Activated naive CD8-positive, alpha-beta T cell (primary cell): ENCODE measurements around the gene CDH13.

Experiments used
- H3K27ac Mint-ChIP-seq: one replicate; pipeline ENCODE4 v1.8.0; 2021; ENCODE audit warnings: mixed read lengths
- H3K27me3 Mint-ChIP-seq: one replicate; pipeline ENCODE4 v1.8.0; 2021; ENCODE audit warnings: mixed read lengths
- H3K36me3 Mint-ChIP-seq: one replicate; pipeline ENCODE4 v1.8.0; 2021; ENCODE audit warnings: mixed read lengths
- H3K4me1 Mint-ChIP-seq: one replicate; pipeline ENCODE4 v1.8.0; 2021; ENCODE audit warnings: low read depth, mixed read lengths
- H3K4me3 Mint-ChIP-seq: one replicate; pipeline ENCODE4 v1.8.0; 2021; ENCODE audit warnings: mild to moderate bottlenecking, mixed read lengths
- H3K9me3 Mint-ChIP-seq: one replicate; pipeline ENCODE4 v1.8.0; 2021; ENCODE audit warnings: low read depth, mixed read lengths

The CDH13 gene

DNA sequence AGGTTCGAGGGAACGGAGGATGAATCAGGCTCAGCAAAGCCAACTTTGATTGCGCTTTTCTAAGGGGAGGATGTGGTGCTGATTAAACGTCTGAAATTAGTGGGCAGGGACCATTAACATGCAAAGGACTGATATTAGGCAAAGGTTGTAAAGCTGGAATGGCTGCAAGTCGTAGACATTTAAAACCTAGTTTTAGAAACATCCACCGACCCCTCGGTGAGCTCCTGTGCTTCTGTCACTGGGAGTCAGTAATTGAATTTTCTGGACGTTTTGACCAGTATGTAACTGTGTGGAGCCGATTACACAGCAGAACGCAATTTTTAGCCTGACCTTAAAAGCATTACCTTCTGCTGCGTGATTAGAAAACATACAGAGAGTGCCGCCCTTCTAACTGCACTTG, 960.4 kb downstream of the CDH13 start:
- peaks cover 1% of the 10 kb centered on the region for H3K27me3 Mint-ChIP-seq

DNA sequence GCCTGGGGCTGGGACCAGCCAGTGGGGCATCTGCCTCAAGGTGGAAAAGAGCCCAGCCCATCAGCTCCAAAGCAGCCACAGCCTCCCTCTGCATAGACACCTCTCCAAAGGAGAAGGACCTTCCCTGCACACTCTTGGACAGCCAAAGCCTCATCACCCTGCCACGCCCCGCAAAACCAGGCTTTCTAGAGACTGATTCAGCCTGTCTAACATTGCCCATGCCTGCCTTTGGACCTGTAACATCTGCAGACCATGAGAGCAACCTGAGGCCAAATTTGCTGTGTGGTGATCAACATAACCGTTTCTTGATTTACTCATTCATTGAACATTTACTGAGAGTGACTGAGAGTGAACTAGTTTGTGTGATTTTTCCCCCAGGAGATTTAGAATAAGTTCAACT, 961.3 kb downstream of the CDH13 start:
- Mint-ChIP-seq H3K4me1 (no peaks in the 10 kb centered on the region), H3K36me3 (no peaks in the 10 kb centered on the region), H3K9me3 (no peaks in the 10 kb centered on the region), H3K4me3 (no peak overlapping the region), H3K27ac (no peak overlapping the region), H3K27me3 (peaks cover 1% of the 10 kb centered on the region)

More for the DNA sequence above, 960.4 kb downstream of the CDH13 start:
- H3K4me3 Mint-ChIP-seq, result no peak overlapping the region
- no peaks in the 10 kb centered on the region for H3K4me1 Mint-ChIP-seq
- no peaks in the 10 kb centered on the region for H3K9me3 Mint-ChIP-seq
- no peaks in the 10 kb centered on the region for H3K36me3 Mint-ChIP-seq
- H3K27ac Mint-ChIP-seq, result no peak overlapping the region

DNA sequence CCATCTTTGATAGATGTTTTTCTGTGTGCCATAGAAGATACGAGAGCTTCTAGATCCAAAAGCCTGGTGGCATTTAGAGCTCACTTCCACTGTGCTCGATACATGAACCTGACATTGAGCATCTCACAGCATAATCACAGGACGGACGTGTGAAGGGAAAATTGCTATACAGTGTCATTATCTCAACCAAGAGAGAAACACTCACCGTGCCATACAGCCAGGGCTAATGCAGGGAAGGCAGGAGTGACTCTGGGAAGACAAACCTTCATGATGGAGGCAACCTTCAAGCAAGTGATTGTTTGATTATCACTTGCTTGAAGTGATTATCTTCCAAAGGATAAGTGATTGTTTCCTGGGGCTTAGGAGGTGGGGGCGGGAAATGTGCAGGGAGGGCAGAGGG, 962.8 kb downstream of the CDH13 start:
- no peaks in the 10 kb centered on the region for H3K4me1 Mint-ChIP-seq
- no peaks in the 10 kb centered on the region for H3K36me3 Mint-ChIP-seq
- H3K9me3 Mint-ChIP-seq, result no peaks in the 10 kb centered on the region
- no peak overlapping the region for H3K4me3 Mint-ChIP-seq
- no peak overlapping the region for H3K27ac Mint-ChIP-seq
- H3K27me3 Mint-ChIP-seq, result peaks cover 1% of the 10 kb centered on the region

DNA sequence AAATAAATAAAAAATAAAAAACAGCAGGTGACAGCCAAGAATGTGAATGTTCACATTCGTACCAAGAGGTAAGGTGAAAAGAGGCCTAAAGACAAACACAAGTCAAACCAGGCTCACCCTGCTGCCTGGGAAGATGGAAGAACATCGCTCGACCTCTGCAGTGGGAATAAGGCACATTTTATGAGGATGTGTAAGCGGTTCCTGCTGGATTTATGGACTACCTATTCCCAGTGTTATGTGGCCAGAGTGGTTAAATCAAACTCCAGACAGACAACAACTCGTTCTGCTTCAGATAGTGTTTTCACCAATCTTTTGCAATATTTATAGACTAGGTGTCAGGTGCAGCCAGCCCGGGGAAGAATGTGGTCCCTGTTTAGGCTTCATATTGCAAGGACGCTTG, 966.0 kb downstream of the CDH13 start:
- Mint-ChIP-seq H3K27ac (no peak overlapping the region), H3K9me3 (no peaks in the 10 kb centered on the region), H3K4me3 (no peak overlapping the region), H3K27me3 (peaks cover 1% of the 10 kb centered on the region), H3K36me3 (no peaks in the 10 kb centered on the region), H3K4me1 (no peaks in the 10 kb centered on the region)

DNA sequence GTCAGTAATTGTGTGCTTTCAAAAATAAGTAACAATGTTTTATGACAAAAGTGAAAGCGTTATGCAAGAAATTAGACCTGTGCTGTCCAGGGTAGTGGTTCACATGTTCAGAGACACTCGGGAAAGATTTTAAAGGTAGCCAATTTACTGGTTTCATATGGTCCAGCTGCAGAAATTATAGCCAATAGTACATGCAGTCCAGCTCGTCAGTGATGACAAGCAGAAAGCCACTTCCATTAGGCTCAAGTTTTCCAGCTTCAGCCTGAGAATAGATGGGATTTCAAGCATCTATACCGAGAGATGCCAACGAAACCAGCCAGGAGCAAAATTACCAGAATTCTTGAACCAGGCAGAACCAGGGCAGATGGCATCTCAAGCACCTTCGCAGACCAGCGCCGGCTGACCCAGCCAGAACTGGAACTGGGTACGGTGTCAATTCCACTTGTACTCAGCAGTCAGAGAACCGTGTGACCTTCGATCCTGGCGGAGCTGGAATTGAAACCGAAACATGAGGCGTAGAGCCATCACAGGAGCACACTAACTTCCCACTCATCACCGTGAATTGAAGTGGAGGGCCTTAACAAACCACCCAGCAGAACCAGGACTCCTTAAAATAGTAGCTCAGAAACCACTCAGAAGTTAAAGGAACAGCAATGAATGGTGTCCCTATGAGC, 973.2 kb downstream of the CDH13 start:
- no peak overlapping the region for H3K4me3 Mint-ChIP-seq
- H3K9me3 Mint-ChIP-seq, result no peaks in the 10 kb centered on the region
- no peaks in the 10 kb centered on the region for H3K36me3 Mint-ChIP-seq

DNA sequence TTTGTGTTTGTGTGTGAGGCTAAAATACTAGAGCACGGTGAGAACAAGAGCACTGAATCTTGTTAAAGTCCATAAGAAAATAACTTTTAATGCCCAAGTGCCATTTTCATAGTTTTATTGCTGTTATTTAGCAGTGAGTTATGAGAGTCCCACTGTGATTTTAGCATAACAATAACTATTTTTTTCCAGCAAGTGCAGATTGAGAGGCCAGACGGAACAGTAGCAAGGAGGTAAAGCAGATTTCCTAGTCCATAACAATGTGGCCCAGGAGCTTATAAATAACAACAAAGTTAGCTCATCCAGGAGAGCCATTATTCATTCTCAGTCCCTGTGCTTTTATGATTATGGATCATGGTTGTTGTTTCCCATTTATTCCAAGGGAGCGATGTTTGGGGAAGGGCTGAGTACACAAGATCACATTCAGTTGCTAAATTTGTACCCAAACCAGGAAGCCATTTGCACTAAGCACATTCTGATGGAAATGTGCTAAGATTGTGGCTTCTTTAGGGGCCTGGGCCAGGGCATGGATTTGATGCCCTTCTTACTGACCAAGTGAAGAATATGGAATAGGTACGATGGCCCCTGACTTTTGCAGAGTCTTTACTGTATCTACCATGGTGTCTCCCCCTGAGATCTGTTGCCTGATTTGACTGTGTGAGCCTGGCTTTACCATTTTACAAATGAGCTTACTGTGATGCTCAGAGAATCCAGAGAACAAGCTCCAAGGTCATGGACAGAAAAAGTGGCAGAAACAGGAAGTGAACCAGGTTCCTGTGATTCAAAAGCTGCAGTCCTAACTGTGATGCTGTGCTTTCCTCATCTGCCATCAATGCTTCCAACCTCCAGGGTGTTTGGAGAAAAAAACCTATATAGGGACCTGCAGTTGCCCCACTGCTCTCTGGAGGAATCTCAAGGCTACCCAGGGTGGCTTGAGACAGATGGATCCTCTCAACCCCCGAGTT, 976.3 kb downstream of the CDH13 start:
- Mint-ChIP-seq H3K36me3 (no peaks in the 10 kb centered on the region), H3K4me1 (no peaks in the 10 kb centered on the region), H3K9me3 (no peaks in the 10 kb centered on the region), H3K27me3 (peaks cover 4% of the 10 kb centered on the region), H3K4me3 (no peak overlapping the region), H3K27ac (no peak overlapping the region)

More for the DNA sequence above, 973.2 kb downstream of the CDH13 start:
- no peak overlapping the region for H3K27ac Mint-ChIP-seq
- H3K27me3 Mint-ChIP-seq, result peaks cover 4% of the 10 kb centered on the region
- no peaks in the 10 kb centered on the region for H3K4me1 Mint-ChIP-seq

DNA sequence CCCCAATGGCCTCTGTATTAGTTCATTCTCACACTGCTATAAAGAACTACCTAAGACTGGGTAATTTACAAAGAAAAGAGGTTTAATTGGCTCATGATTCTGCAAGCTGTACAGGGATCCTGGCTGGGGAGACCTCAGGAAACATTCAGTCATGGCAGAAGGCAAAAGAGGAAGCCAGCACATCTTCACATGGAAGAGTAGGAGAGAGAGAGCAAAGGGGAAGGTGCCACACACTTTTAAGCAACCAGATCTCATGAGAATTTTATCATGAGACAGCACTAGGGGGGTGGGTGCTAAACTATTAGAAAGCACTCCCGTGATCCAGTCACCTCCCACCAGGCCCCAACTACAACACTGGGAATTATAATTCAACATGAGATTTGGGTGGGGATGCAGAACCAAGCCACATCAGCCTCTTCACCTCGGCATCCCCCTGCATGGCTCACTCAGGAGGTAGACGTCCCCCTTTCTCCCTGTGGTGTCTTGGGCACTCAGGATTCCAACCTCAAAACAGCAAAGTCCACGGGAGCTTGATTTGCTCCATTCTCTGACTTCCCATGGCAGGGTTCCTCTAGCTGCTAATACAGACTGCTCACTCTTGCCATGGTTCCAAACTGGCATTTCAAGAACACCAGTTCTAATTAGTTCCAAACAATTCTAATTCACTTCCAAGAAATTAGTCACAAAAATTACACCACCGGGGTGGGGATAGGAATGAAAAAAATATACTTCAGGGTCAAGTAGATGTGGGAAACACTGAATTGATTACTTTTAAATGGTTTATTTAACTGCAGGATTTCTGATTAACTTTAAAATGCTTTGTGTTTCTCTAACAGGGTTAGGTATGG, 977.2 kb downstream of the CDH13 start:
- no peaks in the 10 kb centered on the region for H3K9me3 Mint-ChIP-seq
- no peaks in the 10 kb centered on the region for H3K36me3 Mint-ChIP-seq
- H3K4me3 Mint-ChIP-seq, result no peak overlapping the region
- peaks cover 4% of the 10 kb centered on the region for H3K27me3 Mint-ChIP-seq
- H3K27ac Mint-ChIP-seq, result no peak overlapping the region
- H3K4me1 Mint-ChIP-seq, result no peaks in the 10 kb centered on the region

DNA sequence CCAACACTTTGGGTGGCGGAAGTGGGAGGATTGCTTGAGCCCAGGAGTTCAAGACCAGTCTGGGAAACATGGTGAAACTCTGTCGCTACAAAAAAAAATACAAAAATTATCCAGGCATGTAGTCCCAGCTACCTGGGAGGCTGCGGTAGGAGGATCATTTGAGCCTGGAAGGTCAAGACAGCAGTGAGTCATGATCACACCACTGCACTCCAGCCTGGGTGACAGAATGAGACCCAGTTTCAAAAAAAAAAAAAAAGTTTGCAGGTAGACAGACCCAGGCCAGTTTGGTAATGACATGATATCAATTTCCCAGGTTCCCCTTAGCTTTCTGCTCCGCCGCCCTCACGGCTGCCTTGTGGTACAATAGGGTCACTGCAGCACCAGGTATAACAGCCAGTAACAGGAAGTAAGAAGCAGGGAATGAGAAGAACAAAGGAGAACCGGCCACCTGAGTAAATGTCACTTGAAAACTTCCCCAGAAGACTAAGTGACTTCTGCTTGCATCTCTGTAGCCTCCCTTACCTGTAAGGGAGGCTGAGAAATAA, 979.8 kb downstream of the CDH13 start:
- Mint-ChIP-seq H3K9me3 (peaks cover 7% of the 10 kb centered on the region), H3K27ac (no peak overlapping the region), H3K27me3 (peaks cover 2% of the 10 kb centered on the region), H3K4me1 (no peaks in the 10 kb centered on the region), H3K4me3 (no peak overlapping the region), H3K36me3 (no peaks in the 10 kb centered on the region)

DNA sequence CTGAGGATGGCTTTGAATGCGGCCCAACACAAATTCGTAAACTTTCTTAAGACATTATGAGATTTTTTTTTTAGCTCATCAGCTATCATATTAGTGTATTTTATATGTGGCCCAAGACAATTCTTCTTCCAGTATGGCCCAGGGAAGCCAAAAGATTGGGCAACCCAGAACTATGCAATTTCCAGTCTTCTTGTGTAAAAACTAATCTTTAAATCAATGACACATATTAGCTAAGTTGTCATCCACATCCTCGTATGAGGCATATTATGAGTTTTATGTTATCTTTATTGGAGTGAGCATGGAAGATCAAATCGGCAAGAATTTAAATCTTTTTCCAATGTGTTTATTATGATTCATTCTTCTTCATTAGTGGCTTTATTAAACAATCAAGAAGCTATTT, 982.4 kb downstream of the CDH13 start:
- no peaks in the 10 kb centered on the region for H3K27me3 Mint-ChIP-seq
- H3K36me3 Mint-ChIP-seq, result no peaks in the 10 kb centered on the region
- H3K4me1 Mint-ChIP-seq, result no peaks in the 10 kb centered on the region
- no peak overlapping the region for H3K27ac Mint-ChIP-seq
- no peak overlapping the region for H3K4me3 Mint-ChIP-seq
- H3K9me3 Mint-ChIP-seq, result peaks cover 14% of the 10 kb centered on the region

DNA sequence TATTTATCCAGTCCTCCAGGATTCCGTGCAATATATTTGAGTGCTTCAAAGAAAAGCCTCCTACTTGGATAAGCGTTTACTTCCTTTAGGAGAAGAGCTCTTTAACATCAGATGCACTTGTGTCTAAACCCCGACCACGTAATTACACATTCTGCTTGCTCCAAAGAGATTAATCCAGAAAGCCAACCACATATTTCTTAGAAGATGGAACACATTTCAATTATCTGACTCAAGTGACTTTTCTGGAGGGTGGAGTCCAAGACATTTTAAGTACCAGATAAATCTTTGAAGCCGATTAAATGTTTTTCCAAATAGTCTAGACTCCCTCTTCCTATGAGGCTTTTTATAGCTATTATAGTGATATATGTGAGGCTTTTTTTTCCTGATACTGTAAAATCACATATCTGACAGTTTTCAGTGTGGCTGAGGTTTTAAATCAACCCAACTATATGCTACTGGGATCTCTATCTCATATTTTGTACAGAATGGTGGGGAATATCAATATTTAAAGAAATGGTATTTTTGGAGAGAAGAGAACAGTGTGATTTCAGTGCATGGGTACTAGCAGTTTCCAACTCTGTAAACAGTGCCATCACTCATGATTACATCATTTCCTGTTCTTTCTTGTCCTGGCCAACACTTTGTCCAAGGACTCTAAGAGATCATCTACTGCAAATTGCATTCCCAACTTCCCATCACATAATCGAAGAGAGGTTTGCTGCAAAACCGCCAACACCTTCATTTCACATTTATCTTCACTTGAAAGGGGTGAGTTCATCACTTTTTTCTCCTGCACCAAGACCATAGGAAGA, 988.6 kb downstream of the CDH13 start:
- Mint-ChIP-seq H3K27me3 (peaks cover 4% of the 10 kb centered on the region), H3K36me3 (no peaks in the 10 kb centered on the region), H3K4me1 (no peaks in the 10 kb centered on the region), H3K9me3 (peaks cover 14% of the 10 kb centered on the region), H3K27ac (no peak overlapping the region), H3K4me3 (no peak overlapping the region)

DNA sequence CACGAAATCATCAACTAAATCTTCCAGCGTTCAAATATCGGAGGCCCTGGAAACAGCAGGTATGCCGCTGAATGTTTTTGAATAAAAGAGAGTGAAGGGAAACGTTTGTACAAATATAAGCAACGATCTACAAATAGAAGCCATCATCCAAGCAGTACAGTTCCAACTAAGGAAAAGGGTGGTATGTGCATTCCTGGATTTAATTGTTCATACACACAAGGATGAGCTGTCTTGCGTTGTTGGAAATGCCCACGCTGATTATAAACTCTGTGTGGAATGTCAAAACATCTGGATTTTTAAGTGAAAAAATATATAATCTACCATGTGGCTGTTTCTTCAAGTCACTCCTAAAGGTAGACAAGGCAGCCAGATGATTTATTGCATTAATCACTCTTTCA, 989.2 kb downstream of the CDH13 start:
- no peaks in the 10 kb centered on the region for H3K4me1 Mint-ChIP-seq
- no peak overlapping the region for H3K4me3 Mint-ChIP-seq
- H3K27ac Mint-ChIP-seq, result no peak overlapping the region
- peaks cover 4% of the 10 kb centered on the region for H3K27me3 Mint-ChIP-seq
- H3K9me3 Mint-ChIP-seq, result peaks cover 13% of the 10 kb centered on the region
- H3K36me3 Mint-ChIP-seq, result no peaks in the 10 kb centered on the region

DNA sequence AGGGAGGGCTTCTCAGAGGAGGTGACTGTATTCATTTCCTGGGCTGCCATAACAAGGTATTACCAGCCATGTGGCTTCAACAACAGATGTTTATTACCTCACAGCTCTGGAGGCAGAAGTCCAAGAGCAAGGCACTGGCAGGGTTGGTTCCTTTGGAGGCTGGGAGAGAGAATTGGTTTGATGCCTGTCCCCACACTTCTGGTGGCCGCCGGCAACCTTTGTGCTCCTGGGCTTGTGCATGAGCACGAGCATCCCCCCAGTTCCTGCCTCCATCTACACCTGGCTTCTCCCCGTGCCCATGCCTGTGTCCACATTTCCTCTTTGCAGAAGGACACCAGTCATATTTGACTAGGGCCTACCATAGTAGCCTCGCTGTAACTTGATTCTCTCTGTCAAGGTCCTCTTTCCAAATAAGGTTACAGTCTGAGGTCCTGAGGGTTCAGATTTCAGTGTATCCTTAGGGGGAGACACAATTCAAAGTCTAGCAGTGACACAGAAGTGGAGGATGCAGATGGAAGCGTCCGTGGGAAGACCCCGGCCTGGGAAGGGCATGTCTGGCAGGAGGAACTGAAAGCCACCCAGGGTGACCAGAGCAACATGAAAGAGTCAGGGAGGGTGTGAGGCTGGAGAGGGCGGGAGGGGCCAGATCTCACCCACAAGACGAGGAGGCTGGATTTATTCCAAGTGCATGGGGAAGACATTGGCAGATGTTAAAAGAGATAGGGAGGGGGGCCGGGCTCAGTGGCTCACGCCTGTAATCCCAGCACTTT, 992.8 kb downstream of the CDH13 start:
- Mint-ChIP-seq H3K9me3 (no peaks in the 10 kb centered on the region), H3K36me3 (no peaks in the 10 kb centered on the region), H3K4me1 (no peaks in the 10 kb centered on the region), H3K27ac (no peak overlapping the region), H3K27me3 (peaks cover 4% of the 10 kb centered on the region), H3K4me3 (no peak overlapping the region)

DNA sequence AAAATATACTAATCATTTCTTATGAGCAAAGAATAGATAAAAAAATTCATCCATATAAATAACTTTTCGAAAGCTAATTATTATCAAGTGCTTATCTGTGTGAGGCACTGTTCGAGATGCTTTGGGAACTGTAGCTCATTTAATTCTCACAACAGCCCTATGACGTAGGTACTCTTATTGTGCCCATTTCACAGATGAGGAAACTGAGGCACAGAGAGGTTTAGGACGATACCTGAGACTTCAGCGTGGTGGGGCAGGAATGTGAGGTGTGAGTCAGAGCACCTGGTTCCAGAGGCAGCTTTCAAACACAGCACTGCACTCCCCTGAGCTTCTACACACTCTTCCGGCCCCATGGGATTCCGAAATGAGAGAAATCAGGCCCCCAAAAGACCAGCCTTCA, 995.2 kb downstream of the CDH13 start:
- no peaks in the 10 kb centered on the region for H3K4me1 Mint-ChIP-seq
- H3K4me3 Mint-ChIP-seq, result no peak overlapping the region
- peaks cover 2% of the 10 kb centered on the region for H3K27me3 Mint-ChIP-seq
- H3K9me3 Mint-ChIP-seq, result no peaks in the 10 kb centered on the region
- no peaks in the 10 kb centered on the region for H3K36me3 Mint-ChIP-seq
- H3K27ac Mint-ChIP-seq, result no peak overlapping the region
